ENCODE results near the gene HERC4.

DNA sequence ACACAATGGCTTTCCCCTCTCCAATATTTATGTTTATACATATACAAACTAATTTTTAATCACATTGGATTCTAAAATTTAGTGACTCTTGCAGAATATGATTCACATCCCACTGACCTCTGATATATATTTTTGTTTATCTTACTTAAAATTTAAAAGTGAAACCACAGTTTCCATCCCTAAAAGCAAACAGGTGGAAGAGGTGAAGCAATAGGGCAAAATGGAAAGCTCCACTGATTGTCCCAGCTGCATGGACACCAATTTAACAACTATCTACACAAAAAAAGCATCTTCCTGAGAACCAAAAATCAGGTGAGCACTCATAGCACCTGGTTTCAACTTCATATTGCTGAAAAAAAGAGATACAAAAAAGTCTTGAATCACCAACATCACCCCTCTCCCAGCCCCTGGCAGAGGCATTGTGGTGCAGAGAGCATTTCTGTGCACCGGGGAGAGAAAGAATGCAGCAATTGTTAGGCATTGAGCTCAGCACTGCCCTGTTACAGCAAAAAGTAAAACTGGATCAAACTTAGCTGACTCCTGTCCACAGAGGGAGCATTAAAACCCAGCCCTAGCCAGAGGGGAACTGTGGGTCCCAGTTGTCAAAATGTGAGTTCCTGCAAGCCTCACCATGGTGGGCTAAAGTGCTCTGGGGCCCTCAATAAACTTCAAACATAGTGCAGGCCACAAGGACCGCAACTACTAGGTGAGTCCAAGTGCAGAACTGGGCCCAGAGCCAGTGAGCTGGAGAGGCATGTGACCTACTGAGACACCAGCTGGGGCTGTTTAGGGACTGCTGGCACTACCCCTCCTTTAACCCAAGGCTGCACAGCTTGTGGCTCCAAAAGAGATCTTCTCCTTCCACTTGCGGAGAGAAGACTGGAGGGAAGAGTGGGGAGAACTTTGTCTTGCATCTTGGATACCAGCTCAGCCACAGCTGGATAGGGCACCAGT is 98.5 kb downstream of the HERC4 start:
- no peak for TF ChIP-seq POLR2A (IDR thresholded peaks at IDR 0.05; ENCODE audit: low read depth, low read length)
- TF ChIP-seq TAF1 (IDR thresholded peaks at IDR 0.05; ENCODE audit: low read depth, low read length), result no peak
- no peak for TF ChIP-seq POU2F2 (IDR thresholded peaks at IDR 0.05; ENCODE audit: low read depth, low read length)
- no peak for TF ChIP-seq POLR2AphosphoS5 (IDR thresholded peaks at IDR 0.05; ENCODE audit: low read depth, low read length)
- no peak for TF ChIP-seq PAX5 (IDR thresholded peaks at IDR 0.05; ENCODE audit: insufficient read depth, low read length, severe bottlenecking)
- no peak for TF ChIP-seq SPI1 (IDR thresholded peaks at IDR 0.05; ENCODE audit: low read depth, low read length)

All from GM12891 (cell line).